Airway epithelial cell (primary cell): ENCODE results near the gene NTNG1. TPM values are rescaled to one million over a fixed set of nuclear protein-coding genes. Genes with fewer than 3 reads are reported as not detected.

Experiments
- total RNA-seq: library from RNA; depleted of rRNA; stranded (reverse); fragments of >200 nt; gene quantifications from 2 replicates; pipeline ENCODE4 v1.2.3, GENCODE V29; 2015

Gene NTNG1
- 1.3 TPM in 2 replicates for total RNA-seq

GRCh38 chr1:107140703-107141490 is at the start of gene NTNG1:
NTNG1 (plus strand) TSS chr1:107141039.

Other genes starting within 250 kb of the NTNG1 start
- 20.2 and 24.6 TPM in 2 replicates for gene PRMT6, start 84.4 kb upstream of the NTNG1 start, total RNA-seq